ENCODE results near the gene MSN.
"Not testable (repeated sequence)": the region's sequence is repeated elsewhere in the genome, so short reads cannot be mapped to it uniquely, and the experiment has no call there.

Gene MSN

GRCh38 chrX:65720381-65720964 is 53.0 kb downstream of the MSN start:
- no peak for DNase-seq

- DNase-seq, result peak; percentile 37
Observed at GRCh38 chrX:65723706-65724105, 56.3 kb downstream of the MSN start.

- DNase-seq, result no peak
Observed at GRCh38 chrX:65726715-65727114, 59.3 kb downstream of the MSN start.

GRCh38 chrX:65731684-65732289 is 64.3 kb downstream of the MSN start:
- no peak for DNase-seq

GRCh38 chrX:65740909-65741308 is 73.5 kb downstream of the MSN start:
- DNase-seq, result no peak

- DNase-seq, result no peak
Observed at GRCh38 chrX:65741823-65742222, 74.4 kb downstream of the MSN start.

- DNase-seq, result peak; percentile 19
Observed at GRCh38 chrX:65744965-65745364, 77.5 kb downstream of the MSN start.

GRCh38 chrX:65745427-65745826 is 78.0 kb downstream of the MSN start:
- no peak for DNase-seq

GRCh38 chrX:65745992-65746391 is 78.5 kb downstream of the MSN start:
- no peak for DNase-seq

- DNase-seq, result no peak
Observed at GRCh38 chrX:65750674-65751469, 83.4 kb downstream of the MSN start.

- DNase-seq, result no peak
Observed at GRCh38 chrX:65751519-65751918, 84.1 kb downstream of the MSN start.

- no peak for DNase-seq
Observed at GRCh38 chrX:65752294-65752693, 84.8 kb downstream of the MSN start.

GRCh38 chrX:65755786-65756185 is 88.3 kb downstream of the MSN start:
- no peak for DNase-seq

- no peak for DNase-seq
Observed at GRCh38 chrX:65757943-65758342, 90.5 kb downstream of the MSN start.

GRCh38 chrX:65758505-65758904 is 91.1 kb downstream of the MSN start:
- DNase-seq, result no peak

GRCh38 chrX:65759525-65759924 is 92.1 kb downstream of the MSN start:
- DNase-seq, result not testable (repeated sequence)

GRCh38 chrX:65769564-65770292 is 102.3 kb downstream of the MSN start:
- DNase-seq, result no peak

- no peak for DNase-seq
Observed at GRCh38 chrX:65772842-65773241, 105.4 kb downstream of the MSN start.

GRCh38 chrX:65781845-65782244 is 114.4 kb downstream of the MSN start:
- no peak for DNase-seq

- DNase-seq, result no peak
Observed at GRCh38 chrX:65783746-65784145, 116.3 kb downstream of the MSN start.
